Measurements from ENCODE around the gene ZIM2.

The ZIM2 gene

DNA sequence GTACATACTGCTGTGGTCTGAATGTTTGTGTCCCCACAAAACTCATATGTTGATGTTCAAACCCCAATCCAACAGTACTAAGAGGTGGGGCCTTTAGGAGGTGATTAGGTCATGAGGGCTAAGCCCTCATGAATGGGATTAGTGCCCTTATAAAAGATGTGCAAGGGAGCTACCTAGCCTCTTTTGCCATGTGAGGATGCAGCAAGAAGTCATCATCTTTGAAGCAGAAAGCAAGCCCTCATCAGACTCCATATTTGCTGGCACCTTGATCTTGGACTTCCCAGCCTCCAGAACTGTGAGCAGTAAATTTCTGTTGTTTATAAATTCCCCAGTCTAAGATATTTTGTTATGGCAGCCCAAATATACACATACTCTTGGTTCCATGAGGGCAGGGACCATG is 33.9 kb downstream of the ZIM2 start:
- no peak for DNase-seq

GRCh38 chr19:56778351-56778750 is 62.2 kb downstream of the ZIM2 start:
- DNase-seq = no peak

DNA sequence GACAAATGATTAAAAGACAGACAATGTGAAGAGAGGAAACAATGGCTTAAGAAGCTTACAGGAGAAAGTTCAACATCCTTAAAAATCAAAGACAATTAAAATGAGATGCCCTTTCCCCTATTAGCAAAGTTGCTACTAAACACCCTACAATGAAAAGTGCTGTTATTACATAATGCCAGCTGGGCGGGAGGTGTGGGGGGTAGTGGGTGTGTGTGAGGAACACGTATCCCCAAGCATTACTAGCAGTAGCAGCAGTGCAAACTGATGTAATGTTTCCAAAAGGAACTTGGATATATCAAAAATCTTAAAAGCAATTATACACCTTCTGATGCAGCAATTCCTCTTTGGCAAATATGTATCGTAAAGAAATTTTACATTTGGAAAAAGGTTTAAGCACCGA is 70.9 kb downstream of the ZIM2 start:
- DNase-seq = no peak

GRCh38 chr19:56765137-56765536 is 75.4 kb downstream of the ZIM2 start:
- no peak for DNase-seq

DNA sequence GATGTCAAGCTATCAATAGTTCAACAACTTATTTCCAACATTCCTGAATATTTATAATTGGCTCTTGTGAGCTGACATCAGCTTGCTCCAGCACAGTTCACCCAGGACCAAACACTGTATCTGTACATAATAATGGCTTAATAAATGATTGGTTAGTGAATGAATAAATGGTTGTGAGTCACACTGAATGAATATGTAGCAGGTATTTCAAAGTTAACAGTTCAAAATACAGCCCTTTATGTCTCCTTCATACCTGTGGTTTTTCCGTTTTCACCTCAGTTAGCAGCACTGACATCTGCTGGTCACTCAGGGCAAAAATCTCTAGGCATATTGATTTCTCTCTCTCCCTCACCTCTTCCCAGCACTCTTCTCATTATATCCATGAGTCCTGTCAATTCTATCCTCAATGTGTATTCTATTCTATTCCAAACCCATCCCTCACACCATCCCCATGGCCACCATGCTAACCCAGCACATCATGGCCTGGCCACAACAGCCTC is 76.3 kb downstream of the ZIM2 start:
- DNase-seq = no peak

DNA sequence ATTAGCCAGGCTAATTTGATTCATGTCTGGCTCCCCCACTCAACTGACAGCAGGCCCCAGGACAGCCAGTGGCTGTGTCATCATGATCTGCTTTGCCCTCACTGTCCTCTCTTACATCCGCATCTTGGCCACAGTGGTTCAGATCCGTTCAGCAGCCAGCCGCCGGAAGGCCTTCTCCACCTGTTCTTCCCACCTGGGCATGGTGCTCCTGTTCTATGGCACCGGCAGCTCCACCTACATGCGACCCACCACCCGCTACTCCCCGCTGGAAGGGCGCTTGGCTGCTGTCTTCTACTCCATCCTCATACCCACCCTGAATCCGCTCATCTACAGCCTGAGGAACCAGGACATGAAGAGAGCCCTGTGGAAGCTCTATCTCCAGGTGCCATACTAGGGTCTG is 79.7 kb downstream of the ZIM2 start:
- DNase-seq = no peak

GRCh38 chr19:56759531-56759930 is 81.0 kb downstream of the ZIM2 start:
- no peak for DNase-seq

- DNase-seq = no peak
These were observed 89.4 kb downstream of the ZIM2 start for GRCh38 chr19:56751078-56751489.

DNA sequence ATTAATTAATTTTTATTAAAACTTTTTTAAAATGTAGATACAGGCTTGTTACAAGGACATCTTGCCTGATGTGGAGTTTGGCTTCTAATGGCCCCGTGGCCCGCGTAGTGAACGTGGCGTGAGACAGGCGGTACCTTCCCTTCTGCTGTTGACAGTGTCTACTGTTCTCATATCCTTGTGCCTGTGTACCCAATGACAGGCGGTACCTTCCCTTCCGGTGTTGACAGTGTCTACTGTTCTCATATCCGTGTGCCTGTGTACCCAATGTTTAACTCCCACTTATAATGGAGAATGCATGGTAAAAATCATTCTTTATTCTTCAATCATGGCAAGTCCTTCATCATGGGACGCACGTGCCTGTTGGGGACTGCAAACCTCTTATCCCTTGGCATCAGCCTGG is 89.9 kb downstream of the ZIM2 start:
- DNase-seq = no peak

GRCh38 chr19:56748378-56748777 is 92.1 kb downstream of the ZIM2 start:
- DNase-seq = no peak

DNA sequence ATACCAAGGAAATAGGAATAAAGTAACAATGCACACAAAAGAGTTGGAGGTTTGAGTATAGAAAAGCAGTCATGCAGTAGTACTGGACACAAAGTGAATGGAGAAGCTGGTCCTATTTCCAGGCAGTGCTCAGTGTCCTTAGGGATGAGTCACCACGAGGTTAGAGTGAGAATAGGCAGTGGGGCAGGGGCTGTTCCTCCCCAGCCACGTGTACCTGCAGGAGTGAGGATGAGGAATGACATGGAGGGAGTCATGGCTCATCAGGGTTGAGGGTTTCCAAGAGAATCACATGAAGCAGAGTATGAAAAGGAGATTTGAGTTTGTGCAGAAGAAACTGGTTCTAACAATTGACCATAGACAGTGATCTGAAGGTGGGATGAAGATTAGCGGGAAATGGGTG is 94.2 kb downstream of the ZIM2 start:
- no peak for DNase-seq

- DNase-seq = no peak
These were observed 100.0 kb downstream of the ZIM2 start for GRCh38 chr19:56740501-56740900.

GRCh38 chr19:56736571-56736970 is 104.0 kb downstream of the ZIM2 start:
- DNase-seq = no peak

GRCh38 chr19:56732976-56733375 is 107.5 kb downstream of the ZIM2 start:
- no peak for DNase-seq

GRCh38 chr19:56727677-56728076 is 112.8 kb downstream of the ZIM2 start:
- DNase-seq = no peak

DNA sequence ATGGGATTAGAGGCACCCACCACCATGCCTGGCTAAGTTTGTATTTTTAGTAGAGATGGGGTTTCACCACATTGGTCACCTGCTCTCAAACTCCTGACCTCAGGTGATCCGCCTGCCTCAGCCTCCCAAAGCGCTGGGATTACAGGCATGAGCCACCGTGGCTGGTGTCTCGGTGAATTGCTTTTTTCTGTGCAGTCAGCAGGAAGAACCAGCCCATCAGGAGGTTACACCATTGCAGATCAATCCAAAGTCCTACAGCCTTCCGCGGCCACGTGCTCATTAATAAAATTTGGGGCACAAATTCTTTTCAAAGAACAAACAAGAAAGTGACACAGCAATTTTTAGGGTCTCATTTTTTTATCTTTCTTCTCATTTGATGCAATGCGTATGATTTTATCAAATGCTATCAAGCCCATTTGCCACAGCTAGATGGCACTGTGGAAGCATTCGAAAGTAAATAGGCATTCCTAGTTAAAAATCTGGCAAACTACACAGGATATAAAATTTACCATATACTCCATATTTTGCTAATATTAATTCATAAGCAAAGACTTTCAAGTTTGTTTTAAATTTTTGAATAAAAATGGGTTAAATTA is 114.6 kb downstream of the ZIM2 start:
- DNase-seq = no peak
